OCI-LY3 (cell line): Measurements from ENCODE around the gene SULT1C4.
"Not testable (repeated sequence)": the region's sequence is repeated elsewhere in the genome, so short reads cannot be mapped to it uniquely, and the experiment has no call there.

Source experiments
- H2AFZ ChIP-seq: fragments of 200-600, 300-600 bp; shearing (Covaris generic); 2 replicates; pipeline ENCODE4 v1.6.0; 2014; ENCODE audit warnings: antibody characterized with exemption, low read depth, low read length
- H3K27ac ChIP-seq: fragments of 200-600, 300-600 bp; sonication (generic); 2 replicates; pipeline ENCODE4 v1.5.1; 2014; ENCODE audit warnings: mild to moderate bottlenecking, low read length, moderate library complexity, mixed read lengths
- H3K27me3 ChIP-seq: fragments of 200-600, 300-600 bp; sonication (generic); 2 replicates; pipeline ENCODE4 v1.6.1; 2014; ENCODE audit warnings: low read depth, low read length, mixed read lengths
- H3K36me3 ChIP-seq: fragments of 200-600, 300-600 bp; sonication (generic); replicated peaks from 2 replicates; pipeline ENCODE3; 2014; ENCODE audit warnings: low read depth, low read length, mixed read lengths
- H3K4me1 ChIP-seq: fragments of 300-600, 200-600 bp; sonication (generic); 2 replicates; pipeline ENCODE4 v1.6.1; 2014; ENCODE audit warnings: low read length, mixed read lengths
- H3K4me2 ChIP-seq: fragments of 200-600, 300-600 bp; sonication (generic); 2 replicates; pipeline ENCODE4 v1.6.1; 2014; ENCODE audit warnings: low read length, mixed read lengths
- H3K4me3 ChIP-seq: fragments of 300-600, 200-600 bp; sonication (generic); 2 replicates; pipeline ENCODE4 v1.5.1; 2014; ENCODE audit warnings: antibody characterized with exemption, mild to moderate bottlenecking, low read length, moderate library complexity
- H3K79me2 ChIP-seq: fragments of 300-600, 200-600 bp; shearing (Covaris generic); 2 replicates; pipeline ENCODE4 v1.6.1; 2014; ENCODE audit warnings: mild to moderate bottlenecking, low read length, mixed read lengths
- H3K9ac ChIP-seq: fragments of 300-600, 200-600 bp; shearing (Covaris generic); 2 replicates; pipeline ENCODE4 v1.6.0; 2014; ENCODE audit warnings: mild to moderate bottlenecking, low read length, moderate library complexity
- H3K9me3 ChIP-seq: fragments of 200-600, 300-600 bp; shearing (Covaris generic); 2 replicates; pipeline ENCODE4 v1.6.1; 2014; ENCODE audit warnings: low read length, mixed read lengths; ENCODE audit not compliant: insufficient read depth
- H4K20me1 ChIP-seq: fragments of 200-600, 300-600 bp; sonication (generic); 2 replicates; pipeline ENCODE4 v1.6.1; 2016; ENCODE audit warnings: low read length, mixed read lengths; ENCODE audit not compliant: insufficient read depth
- CTCF ChIP-seq: fragments of 200-600, 300-600 bp; sonication (generic); IDR thresholded peaks from 2 replicates; pipeline ENCODE4 v1.5.1; 2014; ENCODE audit warnings: antibody characterized with exemption, low read length, low read depth
- EZH2phosphoT487 ChIP-seq: fragments of 200-600 bp; shearing (Covaris generic); IDR thresholded peaks from 2 replicates; pipeline ENCODE4 v1.6.1; 2018; ENCODE audit warnings: antibody characterized with exemption, mixed run types, low read depth

SULT1C4 gene

DNA sequence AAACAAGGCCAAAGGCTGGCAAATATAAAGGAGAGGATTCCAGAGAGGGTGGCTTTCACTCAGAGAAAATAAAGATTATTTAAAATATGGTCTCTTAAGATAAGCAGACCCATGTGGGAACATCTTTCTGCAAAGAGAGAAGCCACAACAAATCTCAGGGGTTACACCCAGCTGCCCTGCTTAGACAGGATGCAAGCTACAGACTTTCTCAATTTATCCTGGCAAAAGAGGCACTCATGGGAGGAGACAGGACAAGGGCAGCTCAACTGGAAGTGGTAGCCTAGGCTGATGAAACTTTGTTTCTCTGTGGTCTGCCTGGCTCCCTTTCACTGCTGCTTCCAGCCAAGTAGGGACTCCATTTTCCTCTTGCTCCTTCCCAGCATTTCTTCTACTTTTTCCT lies 25.9 kb upstream of the SULT1C4 start:
- Histone ChIP-seq H3K27ac (no peak overlapping the region), H3K9me3 (no peaks in the 10 kb centered on the region), H3K79me2 (no peaks in the 10 kb centered on the region), H3K4me1 (peaks cover 7% of the 10 kb centered on the region; the same call in 1 of the 2 replicates), H3K27me3 (peaks cover 28% of the 10 kb centered on the region), H3K4me3 (no peak overlapping the region), H3K9ac (no peak overlapping the region), H3K36me3 (no peaks in the 10 kb centered on the region), H3K4me2 (no peak overlapping the region), H2AFZ (no peak overlapping the region), H4K20me1 (no peaks in the 10 kb centered on the region)
- TF ChIP-seq CTCF (no peak), EZH2phosphoT487 (no peak)

DNA sequence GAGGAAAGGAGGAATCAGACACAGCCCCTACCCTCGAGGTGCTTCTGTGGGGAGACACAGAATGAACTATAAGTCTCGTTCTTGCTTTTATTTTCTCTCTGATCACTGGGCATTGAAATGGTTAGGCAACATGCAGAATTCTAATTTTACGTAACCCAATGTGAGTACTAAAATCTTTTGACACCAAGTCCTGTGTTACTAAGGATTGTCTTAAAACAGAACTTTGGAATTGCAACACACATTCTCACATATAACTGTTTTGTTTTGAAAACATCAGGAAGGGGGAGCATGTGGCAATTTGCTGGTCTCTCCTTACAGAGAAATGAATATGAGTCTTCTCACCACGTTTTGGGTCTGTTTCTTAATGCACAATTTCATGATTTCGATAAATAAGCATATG lies 23.6 kb upstream of the SULT1C4 start:
- H4K20me1 ChIP-seq = no peaks in the 10 kb centered on the region
- H3K9me3 ChIP-seq = no peaks in the 10 kb centered on the region
- no peak overlapping the region for H2AFZ ChIP-seq
- H3K27ac ChIP-seq = no peak overlapping the region
- H3K4me2 ChIP-seq = no peak overlapping the region
- no peak overlapping the region for H3K4me3 ChIP-seq
- H3K9ac ChIP-seq = no peak overlapping the region
- TF ChIP-seq CTCF (no peak), EZH2phosphoT487 (no peak)
- H3K27me3 ChIP-seq = peaks cover 12% of the 10 kb centered on the region
- no peaks in the 10 kb centered on the region for H3K4me1 ChIP-seq
- H3K36me3 ChIP-seq = no peaks in the 10 kb centered on the region
- H3K79me2 ChIP-seq = no peaks in the 10 kb centered on the region

DNA sequence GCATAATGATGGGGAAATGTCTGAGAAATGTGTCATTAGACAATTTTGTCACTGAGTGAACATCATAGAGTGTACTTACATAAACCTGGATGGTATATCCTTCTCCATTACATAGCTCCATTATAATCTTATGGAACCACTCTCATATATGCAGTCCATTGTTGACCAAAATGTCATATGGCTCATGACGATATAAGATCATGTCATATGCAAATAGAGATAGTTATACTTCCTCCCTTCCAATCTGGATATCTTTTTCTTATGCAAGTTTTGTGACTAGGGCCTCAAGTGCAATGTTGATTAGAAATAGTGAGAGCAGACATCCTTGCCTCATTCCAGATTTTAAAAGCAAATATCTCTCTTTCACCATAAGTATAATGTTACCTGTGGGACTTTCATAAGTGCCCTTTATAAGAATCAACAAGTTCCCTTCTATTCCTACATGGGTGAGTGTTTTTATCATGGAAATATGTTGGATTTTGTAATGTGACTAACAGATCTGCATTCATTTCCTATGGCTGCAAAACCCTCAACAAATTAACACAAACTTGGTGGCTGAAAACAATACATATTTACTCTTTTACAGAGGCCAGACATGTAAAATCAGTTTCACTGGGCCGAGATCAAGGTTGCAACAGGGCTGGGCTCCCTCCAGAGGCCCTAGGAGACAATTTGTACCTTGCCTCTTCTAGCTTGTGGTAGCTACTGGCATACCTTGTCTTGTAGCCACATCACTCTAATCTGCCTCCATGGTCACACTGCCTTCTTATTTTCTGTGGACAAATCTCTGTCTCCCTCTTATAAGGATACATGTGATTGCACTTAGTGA lies 21.6 kb upstream of the SULT1C4 start:
- Histone ChIP-seq H3K4me2 (no peak overlapping the region), H3K9ac (no peak overlapping the region), H4K20me1 (no peaks in the 10 kb centered on the region), H3K4me3 (no peak overlapping the region), H3K27ac (no peak overlapping the region), H3K36me3 (no peaks in the 10 kb centered on the region), H3K4me1 (no peaks in the 10 kb centered on the region), H3K9me3 (no peaks in the 10 kb centered on the region), H3K79me2 (no peaks in the 10 kb centered on the region), H3K27me3 (peaks cover 4% of the 10 kb centered on the region; the same call in 1 of the 2 replicates), H2AFZ (no peak overlapping the region)
- TF ChIP-seq CTCF (no peak), EZH2phosphoT487 (no peak)

- H3K9me3 ChIP-seq, H4K20me1 ChIP-seq, H3K4me2 ChIP-seq, H3K36me3 ChIP-seq, H3K27ac ChIP-seq, H3K9ac ChIP-seq, H3K27me3 ChIP-seq, H2AFZ ChIP-seq, H3K79me2 ChIP-seq, H3K4me3 ChIP-seq: not testable (repeated sequence)
- H3K4me1 ChIP-seq = peaks cover 18% of the 10 kb centered on the region
Observed at GRCh38 chr2:108359336-108359735, 18.4 kb upstream of the SULT1C4 start.
